ENCODE data around the gene ARMC2. TPM values are rescaled to one million over a fixed set of nuclear protein-coding genes. Genes with fewer than 3 reads are reported as not detected.
"Not testable (repeated sequence)": the region's sequence is repeated elsewhere in the genome, so short reads cannot be mapped to it uniquely, and the experiment has no call there.

ARMC2 gene
- total RNA-seq, 1 experiment from 2014 or later = 1.2 TPM

- no peak for DNase-seq (ENCODE audit: low spot score)
These were observed 104.7 kb downstream of the ARMC2 start for GRCh38 chr6:108952776-108953486.

GRCh38 chr6:108953681-108954080 lies 105.5 kb downstream of the ARMC2 start:
- DNase-seq (ENCODE audit: low spot score) = no peak

GRCh38 chr6:108955329-108955949 lies 107.2 kb downstream of the ARMC2 start:
- no peak for DNase-seq (ENCODE audit: low spot score)

GRCh38 chr6:108957221-108957620 lies 109.0 kb downstream of the ARMC2 start:
- DNase-seq (ENCODE audit: low spot score) = no peak

GRCh38 chr6:108958900-108959770 lies 110.9 kb downstream of the ARMC2 start:
- no peak for DNase-seq (ENCODE audit: low spot score)

GRCh38 chr6:108959972-108960582 lies 111.9 kb downstream of the ARMC2 start:
- DNase-seq (ENCODE audit: low spot score) = no peak

GRCh38 chr6:108960601-108961000 lies 112.4 kb downstream of the ARMC2 start:
- DNase-seq (ENCODE audit: low spot score) = no peak

GRCh38 chr6:108961077-108961476 lies 112.9 kb downstream of the ARMC2 start:
- no peak for DNase-seq (ENCODE audit: low spot score)

- no peak for DNase-seq (ENCODE audit: low spot score)
These were observed 113.8 kb downstream of the ARMC2 start for GRCh38 chr6:108961985-108962384.

- no peak for DNase-seq (ENCODE audit: low spot score)
These were observed 118.0 kb downstream of the ARMC2 start for GRCh38 chr6:108966251-108966650.

- DNase-seq (ENCODE audit: low spot score) = peak; percentile 55
These were observed 118.9 kb downstream of the ARMC2 start for GRCh38 chr6:108966855-108967755.

- DNase-seq (ENCODE audit: low spot score) = no peak
These were observed 120.4 kb downstream of the ARMC2 start for GRCh38 chr6:108968325-108969316.

- DNase-seq (ENCODE audit: low spot score) = no peak
These were observed 121.6 kb downstream of the ARMC2 start for GRCh38 chr6:108969776-108970175.

- no peak for DNase-seq (ENCODE audit: low spot score)
These were observed 126.0 kb downstream of the ARMC2 start for GRCh38 chr6:108974201-108974600.

- DNase-seq (ENCODE audit: low spot score) = not testable (repeated sequence)
These were observed 130.4 kb downstream of the ARMC2 start for GRCh38 chr6:108978638-108979037.

- no peak for DNase-seq (ENCODE audit: low spot score)
These were observed 134.2 kb downstream of the ARMC2 start for GRCh38 chr6:108982154-108983113.

GRCh38 chr6:108983151-108983550 lies 134.9 kb downstream of the ARMC2 start:
- DNase-seq (ENCODE audit: low spot score) = no peak

- DNase-seq (ENCODE audit: low spot score) = no peak
These were observed 137.1 kb downstream of the ARMC2 start for GRCh38 chr6:108985301-108985700.

GRCh38 chr6:108987156-108987555 lies 138.9 kb downstream of the ARMC2 start:
- DNase-seq (ENCODE audit: low spot score) = no peak

Measured in H4 (cell line).